Hepatocyte (in vitro differentiated cells): Measurements from ENCODE around the gene ZNF79. TPM values are rescaled to one million over a fixed set of nuclear protein-coding genes. Genes with fewer than 3 reads are reported as not detected.

Experiments used
- DNase-seq: peaks from one replicate; pipeline ENCODE4 v3.0.0-alpha.2; 2016; ENCODE audit warnings: low spot score
- H2AFZ ChIP-seq: fragments of 200-600 bp; sonication (generic); 2 replicates; pipeline ENCODE4 v1.6.0; 2016; ENCODE audit warnings: antibody characterized with exemption, mild to moderate bottlenecking
- H3K27ac ChIP-seq: fragments of 200-600 bp; sonication (generic); 2 replicates; pipeline ENCODE4 v1.5.1; 2016; ENCODE audit warnings: mild to moderate bottlenecking
- H3K27me3 ChIP-seq: fragments of 200-600 bp; sonication (generic); 2 replicates; pipeline ENCODE4 v1.6.1; 2016
- H3K36me3 ChIP-seq: fragments of 200-600 bp; sonication (generic); replicated peaks from 2 replicates; pipeline ENCODE4 v1.5.1; 2016; ENCODE audit warnings: low read depth; ENCODE audit not compliant: insufficient read depth
- H3K4me1 ChIP-seq: fragments of 200-600 bp; sonication (generic); 2 replicates; pipeline ENCODE4 v1.5.1; 2016; ENCODE audit warnings: mild to moderate bottlenecking, moderate library complexity; ENCODE audit not compliant: insufficient read depth
- H3K4me2 ChIP-seq: fragments of 200-600 bp; sonication (generic); 2 replicates; pipeline ENCODE4 v1.6.0; 2016
- H3K4me3 ChIP-seq: fragments of 200-600 bp; sonication (generic); 2 replicates; pipeline ENCODE4 v1.5.1; 2016; ENCODE audit warnings: mild to moderate bottlenecking
- H3K79me2 ChIP-seq: fragments of 200-600 bp; sonication (generic); 2 replicates; pipeline ENCODE4 v1.6.0; 2017; ENCODE audit warnings: mild to moderate bottlenecking
- H3K9me2 ChIP-seq: fragments of 200-600 bp; sonication (generic); replicated peaks from 2 replicates; pipeline ENCODE4 v1.6.0; 2017; ENCODE audit warnings: mild to moderate bottlenecking; ENCODE audit not compliant: insufficient read depth
- H3K9me3 ChIP-seq: fragments of 200-600 bp; sonication (generic); 2 replicates; pipeline ENCODE4 v1.5.1; 2016; ENCODE audit warnings: low read depth, mild to moderate bottlenecking
- H4K20me1 ChIP-seq: fragments of 200-600 bp; sonication (generic); 2 replicates; pipeline ENCODE4 v1.6.0; 2016; ENCODE audit warnings: mild to moderate bottlenecking; ENCODE audit not compliant: insufficient read depth, poor library complexity, severe bottlenecking
- EZH2 ChIP-seq: fragments of 200-600 bp; sonication (generic); IDR thresholded peaks from 2 replicates; pipeline ENCODE4 v1.6.1; 2016; ENCODE audit warnings: antibody characterized with exemption, mild to moderate bottlenecking, borderline replicate concordance
- EZH2phosphoT487 ChIP-seq: fragments of 200-600 bp; sonication (generic); IDR thresholded peaks from one replicate; pipeline ENCODE4 v1.6.1; 2018; ENCODE audit warnings: antibody characterized with exemption, mild to moderate bottlenecking, low read depth, moderate library complexity; ENCODE audit not compliant: unreplicated experiment, severe bottlenecking
- WGBS: methylation state at CpG from one replicate; pipeline ENCODE4 v1.1.6; 2016; ENCODE audit warnings: low lambda C conversion rate; ENCODE audit errors: missing lambda C conversion rate; 5-methylcytosine and 5-hydroxymethylcytosine counted together
- polyA plus RNA-seq: library from polyadenylated mRNA; unstranded; fragments of >200 nt; fragmentation: Nextera tagmentation; extraction: Ambion mirVana; gene quantifications from 2 replicates; pipeline ENCODE4 v1.2.1, GENCODE V29; 2016
- total RNA-seq: library from RNA; depleted of rRNA; stranded (reverse); fragments of >200 nt; gene quantifications from 2 replicates; pipeline ENCODE4 v1.2.3, GENCODE V29; 2014
- TF ChIP-seq, protein P1 (sequence below): fragments of 200-600 bp; sonication (generic); IDR thresholded peaks from 2 replicates; pipeline ENCODE4 v1.5.1; 2016; ENCODE audit warnings: antibody characterized with exemption, mild to moderate bottlenecking; ENCODE audit not compliant: poor library complexity

ZNF79 gene
- total and polyA plus RNA-seq, 2 experiments from 2014 or later, result 6.0 to 9.0 TPM

DNA sequence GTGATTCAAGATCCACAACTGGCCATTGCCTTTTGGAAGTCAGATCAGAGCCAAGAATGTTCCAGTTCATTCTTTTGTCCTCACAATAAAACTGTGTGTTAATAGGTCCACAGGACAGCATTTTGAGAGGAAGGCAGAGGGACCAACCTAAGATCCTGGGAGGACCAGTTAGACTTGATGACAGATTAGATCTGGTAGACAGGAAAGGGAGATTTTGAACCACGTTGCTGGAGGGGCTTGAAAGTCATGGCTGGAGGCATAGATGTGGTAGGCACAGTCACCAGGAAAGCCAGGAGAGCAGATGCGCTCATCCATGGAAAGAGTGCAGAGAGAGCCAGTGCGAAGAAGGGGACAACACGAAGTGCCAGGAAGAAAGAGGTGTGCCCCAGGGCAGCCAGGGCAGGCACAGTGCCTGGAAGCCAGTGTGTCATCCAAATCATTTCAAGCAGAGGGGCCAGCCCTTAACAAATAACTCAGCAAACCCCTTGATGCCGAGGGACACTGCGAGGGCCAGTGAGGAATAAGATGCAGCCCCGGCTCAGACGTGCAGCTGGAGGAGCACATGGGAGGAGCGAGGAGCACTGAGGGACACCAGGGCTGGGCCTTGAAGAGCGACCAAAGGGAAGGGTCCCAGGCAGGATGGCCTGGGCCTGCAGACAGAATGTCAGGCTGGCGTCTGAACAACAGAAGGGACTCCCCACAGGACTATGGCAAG, 40.0 kb upstream of the ZNF79 start:
- no peak overlapping the region for H3K4me3 ChIP-seq
- no peaks in the 10 kb centered on the region for H3K9me3 ChIP-seq
- H3K36me3 ChIP-seq, result no peaks in the 10 kb centered on the region
- WGBS, result 92% methylated on average over 11 of the region's 11 CpGs
- no peaks in the 10 kb centered on the region for H3K27me3 ChIP-seq
- TF ChIP-seq EZH2phosphoT487, result no peak
- TF ChIP-seq, protein P1, sequence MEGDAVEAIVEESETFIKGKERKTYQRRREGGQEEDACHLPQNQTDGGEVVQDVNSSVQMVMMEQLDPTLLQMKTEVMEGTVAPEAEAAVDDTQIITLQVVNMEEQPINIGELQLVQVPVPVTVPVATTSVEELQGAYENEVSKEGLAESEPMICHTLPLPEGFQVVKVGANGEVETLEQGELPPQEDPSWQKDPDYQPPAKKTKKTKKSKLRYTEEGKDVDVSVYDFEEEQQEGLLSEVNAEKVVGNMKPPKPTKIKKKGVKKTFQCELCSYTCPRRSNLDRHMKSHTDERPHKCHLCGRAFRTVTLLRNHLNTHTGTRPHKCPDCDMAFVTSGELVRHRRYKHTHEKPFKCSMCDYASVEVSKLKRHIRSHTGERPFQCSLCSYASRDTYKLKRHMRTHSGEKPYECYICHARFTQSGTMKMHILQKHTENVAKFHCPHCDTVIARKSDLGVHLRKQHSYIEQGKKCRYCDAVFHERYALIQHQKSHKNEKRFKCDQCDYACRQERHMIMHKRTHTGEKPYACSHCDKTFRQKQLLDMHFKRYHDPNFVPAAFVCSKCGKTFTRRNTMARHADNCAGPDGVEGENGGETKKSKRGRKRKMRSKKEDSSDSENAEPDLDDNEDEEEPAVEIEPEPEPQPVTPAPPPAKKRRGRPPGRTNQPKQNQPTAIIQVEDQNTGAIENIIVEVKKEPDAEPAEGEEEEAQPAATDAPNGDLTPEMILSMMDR, result no peak
- no peak for TF ChIP-seq EZH2
- H3K9me2 ChIP-seq, result no peaks in the 10 kb centered on the region
- H3K79me2 ChIP-seq, result no peaks in the 10 kb centered on the region
- H4K20me1 ChIP-seq, result no peaks in the 10 kb centered on the region
- no peak overlapping the region for H3K4me2 ChIP-seq
- peaks cover 13% of the 10 kb centered on the region for H3K4me1 ChIP-seq
- H2AFZ ChIP-seq, result no peak overlapping the region
- no peak for DNase-seq
- no peak overlapping the region for H3K27ac ChIP-seq

DNA sequence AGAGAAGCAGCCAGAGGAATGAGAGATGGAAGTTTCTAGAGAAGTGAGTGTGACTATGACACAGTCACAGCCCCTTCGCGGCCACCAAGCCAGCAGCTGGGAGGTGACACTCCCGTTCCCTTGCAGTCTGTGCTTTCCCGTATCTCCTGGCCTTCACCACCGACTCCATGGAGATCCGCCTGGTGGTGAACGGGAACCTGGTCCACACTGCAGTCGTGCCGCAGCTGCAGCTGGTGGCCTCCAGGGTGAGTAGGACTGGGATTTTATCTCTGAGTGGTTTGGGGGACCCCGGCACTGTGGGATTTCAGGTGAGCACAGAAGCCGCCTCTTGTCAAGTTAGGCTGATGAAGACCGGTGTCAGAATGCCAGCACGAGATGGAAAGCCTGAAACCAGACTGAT, 39.3 kb upstream of the ZNF79 start:
- no peak overlapping the region for H2AFZ ChIP-seq
- no peak for DNase-seq
- no peaks in the 10 kb centered on the region for H4K20me1 ChIP-seq
- no peak overlapping the region for H3K27ac ChIP-seq
- H3K4me2 ChIP-seq, result no peak overlapping the region
- H3K4me1 ChIP-seq, result peaks cover 20% of the 10 kb centered on the region
- no peak overlapping the region for H3K4me3 ChIP-seq
- H3K9me2 ChIP-seq, result no peaks in the 10 kb centered on the region
- 88% methylated on average over 13 of the region's 13 CpGs for WGBS
- H3K9me3 ChIP-seq, result no peaks in the 10 kb centered on the region
- no peaks in the 10 kb centered on the region for H3K27me3 ChIP-seq
- TF ChIP-seq EZH2phosphoT487 (no peak), EZH2 (no peak)
- TF ChIP-seq, protein P1, result no peak
- H3K79me2 ChIP-seq, result no peaks in the 10 kb centered on the region
- H3K36me3 ChIP-seq, result no peaks in the 10 kb centered on the region

DNA sequence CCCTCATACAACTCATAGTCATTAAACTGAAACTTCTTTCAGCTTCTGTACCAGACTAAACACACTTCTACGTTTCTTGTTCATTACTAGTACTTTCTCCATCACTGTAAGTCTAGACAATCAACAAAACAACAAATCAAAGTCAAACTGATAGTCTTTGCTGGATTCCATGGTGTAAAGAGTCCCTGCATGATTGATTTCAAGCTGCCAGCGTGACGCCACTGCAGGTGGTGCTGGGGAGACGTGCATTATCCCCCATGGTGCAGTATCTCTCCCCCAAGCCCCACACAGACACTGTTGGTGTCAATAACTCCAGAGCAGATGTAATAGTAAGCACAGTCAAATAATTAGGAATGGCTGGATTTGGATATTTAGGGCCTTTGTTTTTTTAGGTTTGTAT, 37.9 kb upstream of the ZNF79 start:
- no peaks in the 10 kb centered on the region for H3K79me2 ChIP-seq

More for the DNA sequence above, 37.9 kb upstream of the ZNF79 start:
- Histone ChIP-seq H3K9me2 (no peaks in the 10 kb centered on the region), H3K27me3 (no peaks in the 10 kb centered on the region), H3K9me3 (no peaks in the 10 kb centered on the region), H3K4me2 (no peak overlapping the region), H3K4me1 (peaks cover 31% of the 10 kb centered on the region), H3K36me3 (no peaks in the 10 kb centered on the region), H3K27ac (no peak overlapping the region), H4K20me1 (no peaks in the 10 kb centered on the region), H3K4me3 (no peak overlapping the region), H2AFZ (no peak overlapping the region)
- 84% methylated on average over 4 of the region's 4 CpGs for WGBS
- DNase-seq, result no peak
- TF ChIP-seq, protein P1, result no peak
- TF ChIP-seq EZH2, result no peak
